Measurements from ENCODE around the gene PRR20G.
"Not testable (repeated sequence)": the region's sequence is repeated elsewhere in the genome, so short reads cannot be mapped to it uniquely, and the experiment has no call there.

The PRR20G gene

GRCh38 chr3:127296959-127297358 lies 9.1 kb upstream of the PRR20G start:
- DNase-seq = no peak

- no peak for DNase-seq
These were observed 8.3 kb upstream of the PRR20G start for GRCh38 chr3:127296166-127296565.

- not testable (repeated sequence) for DNase-seq
These were observed 5.8 kb upstream of the PRR20G start for GRCh38 chr3:127293650-127294049.

- no peak for DNase-seq
These were observed 3.8 kb upstream of the PRR20G start for GRCh38 chr3:127291611-127292010.

GRCh38 chr3:127291114-127291513 lies 3.3 kb upstream of the PRR20G start:
- DNase-seq = no peak

- no peak for DNase-seq
These were observed 2.1 kb upstream of the PRR20G start for GRCh38 chr3:127289706-127290575.

GRCh38 chr3:127288921-127289705 lies 1.3 kb upstream of the PRR20G start:
- DNase-seq = no peak

- DNase-seq = no peak
These were observed 497 bp upstream of the PRR20G start for GRCh38 chr3:127288343-127288742.

- DNase-seq = no peak
These were observed 1.2 kb downstream of the PRR20G start for GRCh38 chr3:127286571-127287140.

- DNase-seq = no peak
These were observed 3.6 kb downstream of the PRR20G start for GRCh38 chr3:127284258-127284657.

GRCh38 chr3:127277561-127277960 lies 10.3 kb downstream of the PRR20G start:
- DNase-seq = no peak

- no peak for DNase-seq
These were observed 10.9 kb downstream of the PRR20G start for GRCh38 chr3:127276995-127277394.

- DNase-seq = no peak
These were observed 11.4 kb downstream of the PRR20G start for GRCh38 chr3:127276396-127276795.

- DNase-seq = no peak
These were observed 12.5 kb downstream of the PRR20G start for GRCh38 chr3:127275287-127275781.

GRCh38 chr3:127274200-127274760 lies 13.6 kb downstream of the PRR20G start:
- no peak for DNase-seq

- no peak for DNase-seq
These were observed 14.6 kb downstream of the PRR20G start for GRCh38 chr3:127273206-127273605.

- DNase-seq = no peak
These were observed 21.7 kb downstream of the PRR20G start for GRCh38 chr3:127266186-127266585.

- no peak for DNase-seq
These were observed 22.3 kb downstream of the PRR20G start for GRCh38 chr3:127265581-127265981.

- no peak for DNase-seq
These were observed 22.9 kb downstream of the PRR20G start for GRCh38 chr3:127264794-127265514.

GRCh38 chr3:127264292-127264691 lies 23.6 kb downstream of the PRR20G start:
- DNase-seq = no peak

- no peak for DNase-seq
These were observed 24.1 kb downstream of the PRR20G start for GRCh38 chr3:127263586-127264231.

- no peak for DNase-seq
These were observed 24.8 kb downstream of the PRR20G start for GRCh38 chr3:127263037-127263436.
